Measurements from ENCODE around the gene RC3H1. TPM values are rescaled to one million over a fixed set of nuclear protein-coding genes. Genes with fewer than 3 reads are reported as not detected.

The RC3H1 gene
- total and polyA plus RNA-seq, 2 of the 13 experiments (the other 11 are each of a cell fraction or from before 2014, with no cell fraction given), result 11.2 to 19.6 TPM

- whole genome bisulfite sequencing (ENCODE audit: low lambda C conversion rate), result 67% methylated on average over 3 of the region's 3 CpGs
- Histone ChIP-seq H3K79me2 (ENCODE audit: insufficient read depth, low read length) (no peaks in the 10 kb centered on the region), H3K9me3 (ENCODE audit: low read length) (no peaks in the 10 kb centered on the region), H3K4me1 (ENCODE audit: insufficient read depth, low read length) (no peaks in the 10 kb centered on the region), H2AFZ (ENCODE audit: low read length) (no peak overlapping the region), H3K27me3 (ENCODE audit: control insufficient read depth in 1 of 2, insufficient read depth in 2 of 2, low read length in 2 of 2) (no peaks in the 10 kb centered on the region), H3K36me3 (replicated peaks in 1 of 2; ENCODE audit: control insufficient read depth in 1 of 2, insufficient read depth in 2 of 2, low read length in 2 of 2) (peaks cover 0 to 5% of the 10 kb centered on the region in 2 experiments; a peak in 2 of 5 replicates), H4K20me1 (ENCODE audit: insufficient read depth, low read length) (no peaks in the 10 kb centered on the region), H3K4me2 (ENCODE audit: low read depth, low read length) (no peak overlapping the region), H3K4me3 (replicated peaks in 1 of 3; ENCODE audit: insufficient read depth in 1 of 3, low read depth in 2 of 3, low read length in 3 of 3) (no peak overlapping the region), H3K27ac (ENCODE audit: extremely low read length, insufficient read depth, low read length) (no peak overlapping the region), H3K9ac (ENCODE audit: insufficient read depth, low read depth, low read length) (no peak overlapping the region)
- BruUV-seq (replicated peaks), result no TSS peak
- in situ Hi-C loops (cut with HindIII; ENCODE audit: extremely low pct_ligation_motif_present, low pct_unique_long_range_greater_than_20kb) (no loop called here), intact Hi-C loops (cut with micrococcal nuclease; ENCODE audit: unreplicated experiment) (no loop called here)
- ATAC-seq (no peak), FAIRE-seq (no peak), DNase-seq (ENCODE audit: low spot score) (no peak)
- POLR2A ChIA-PET, result interaction anchor here (1.1 kb wide), 1 partner anchor 33 kb away, joined by 3 read pairs; the partner anchor contains the start of gene ZBTB37
- TF ChIP-seq BCL6 (CRISPR knock-in tag; IDR thresholded peaks at IDR 0.05) (peak; percentile 36; the same call in 1 of the 2 replicates), ERF (CRISPR knock-in tag; IDR thresholded peaks at IDR 0.05) (no peak), ZNF652 (CRISPR knock-in tag; IDR thresholded peaks at IDR 0.05; ENCODE audit: borderline replicate concordance, low read depth) (no peak), ZNF713 (CRISPR knock-in tag; IDR thresholded peaks at IDR 0.05) (no peak), ZNF749 (CRISPR knock-in tag; IDR thresholded peaks at IDR 0.05; ENCODE audit: borderline replicate concordance) (no peak), ZNF567 (CRISPR knock-in tag; IDR thresholded peaks at IDR 0.05; ENCODE audit: borderline replicate concordance) (no peak)
- CTCF ChIA-PET (ENCODE audit: low intra/inter-chr PET ratio, low total read pairs), result no interaction called here
Measured at GRCh38 chr1:173900992-173901391, 121.2 kb downstream of the RC3H1 start.

DNA sequence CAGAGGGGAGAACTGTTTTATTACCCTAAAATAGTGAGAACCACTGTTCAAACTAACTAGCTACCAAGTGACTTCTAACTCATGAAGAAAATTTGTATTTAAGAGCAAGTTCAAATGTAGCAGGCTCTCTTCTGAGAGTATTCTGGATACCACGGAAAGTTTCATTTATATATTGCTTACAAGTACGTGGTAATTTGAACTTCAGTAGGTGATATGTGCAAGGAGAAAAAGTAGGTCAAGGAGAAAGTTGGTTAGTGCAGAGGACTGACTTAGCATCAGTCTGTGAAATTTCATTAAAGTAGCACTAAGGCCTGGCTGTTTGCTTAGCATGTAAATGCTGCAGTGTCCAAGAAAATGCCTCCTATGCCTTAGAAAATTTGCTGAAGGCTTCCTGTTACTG lies 121.7 kb downstream of the RC3H1 start:
- ChIA-PET POLR2A (no interaction called here), CTCF (ENCODE audit: low intra/inter-chr PET ratio, low total read pairs) (no interaction called here)
- H3K27me3 ChIP-seq (ENCODE audit: control insufficient read depth in 1 of 2, insufficient read depth in 2 of 2, low read length in 2 of 2), result no peaks in the 10 kb centered on the region
- FAIRE-seq (no peak), ATAC-seq (no peak), DNase-seq (ENCODE audit: low spot score) (no peak)
- intact Hi-C loops (cut with micrococcal nuclease; ENCODE audit: unreplicated experiment), result no loop called here
- H3K36me3 ChIP-seq (replicated peaks in 1 of 2; ENCODE audit: control insufficient read depth in 1 of 2, insufficient read depth in 2 of 2, low read length in 2 of 2), result peaks cover 0 to 3% of the 10 kb centered on the region in 2 experiments; a peak in 2 of 5 replicates
- no peaks in the 10 kb centered on the region for H4K20me1 ChIP-seq (ENCODE audit: insufficient read depth, low read length)
- in situ Hi-C loops (cut with HindIII; ENCODE audit: extremely low pct_ligation_motif_present, low pct_unique_long_range_greater_than_20kb), result no loop called here
- no peak overlapping the region for H3K9ac ChIP-seq (ENCODE audit: insufficient read depth, low read depth, low read length)
- 95% methylated on average over 2 of the region's 2 CpGs for WGBS (ENCODE audit: low lambda C conversion rate)
- no peaks in the 10 kb centered on the region for H3K79me2 ChIP-seq (ENCODE audit: insufficient read depth, low read length)
- no TSS peak for BruUV-seq (replicated peaks)
- H3K27ac ChIP-seq (ENCODE audit: extremely low read length, insufficient read depth, low read length), result no peak overlapping the region
- no peaks in the 10 kb centered on the region for H3K9me3 ChIP-seq (ENCODE audit: low read length)
- no peak overlapping the region for H3K4me3 ChIP-seq (replicated peaks in 1 of 3; ENCODE audit: insufficient read depth in 1 of 3, low read depth in 2 of 3, low read length in 3 of 3)
- H3K4me1 ChIP-seq (ENCODE audit: insufficient read depth, low read length), result no peaks in the 10 kb centered on the region
- no peak overlapping the region for H3K4me2 ChIP-seq (ENCODE audit: low read depth, low read length)
- H2AFZ ChIP-seq (ENCODE audit: low read length), result no peak overlapping the region
- TF ChIP-seq, protein P1, sequence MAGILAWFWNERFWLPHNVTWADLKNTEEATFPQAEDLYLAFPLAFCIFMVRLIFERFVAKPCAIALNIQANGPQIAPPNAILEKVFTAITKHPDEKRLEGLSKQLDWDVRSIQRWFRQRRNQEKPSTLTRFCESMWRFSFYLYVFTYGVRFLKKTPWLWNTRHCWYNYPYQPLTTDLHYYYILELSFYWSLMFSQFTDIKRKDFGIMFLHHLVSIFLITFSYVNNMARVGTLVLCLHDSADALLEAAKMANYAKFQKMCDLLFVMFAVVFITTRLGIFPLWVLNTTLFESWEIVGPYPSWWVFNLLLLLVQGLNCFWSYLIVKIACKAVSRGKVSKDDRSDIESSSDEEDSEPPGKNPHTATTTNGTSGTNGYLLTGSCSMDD (CRISPR knock-in tag; IDR thresholded peaks at IDR 0.05), result no peak
- TF ChIP-seq ZNF230 (CRISPR knock-in tag; IDR thresholded peaks at IDR 0.05), result no peak
- TF ChIP-seq EEA1 (CRISPR knock-in tag; IDR thresholded peaks at IDR 0.05; ENCODE audit: borderline replicate concordance), result no peak
- TF ChIP-seq ZNF18 (CRISPR knock-in tag; IDR thresholded peaks at IDR 0.05; ENCODE audit: insufficient replicate concordance), result no peak
- TF ChIP-seq NR2C2 (CRISPR knock-in tag; IDR thresholded peaks at IDR 0.05; ENCODE audit: borderline replicate concordance), result no peak
- TF ChIP-seq, protein P2, sequence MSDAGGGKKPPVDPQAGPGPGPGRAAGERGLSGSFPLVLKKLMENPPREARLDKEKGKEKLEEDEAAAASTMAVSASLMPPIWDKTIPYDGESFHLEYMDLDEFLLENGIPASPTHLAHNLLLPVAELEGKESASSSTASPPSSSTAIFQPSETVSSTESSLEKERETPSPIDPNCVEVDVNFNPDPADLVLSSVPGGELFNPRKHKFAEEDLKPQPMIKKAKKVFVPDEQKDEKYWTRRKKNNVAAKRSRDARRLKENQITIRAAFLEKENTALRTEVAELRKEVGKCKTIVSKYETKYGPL (CRISPR knock-in tag; IDR thresholded peaks at IDR 0.05), result no peak
- no peak for TF ChIP-seq CSRNP1 (CRISPR knock-in tag; IDR thresholded peaks at IDR 0.05)
- TF ChIP-seq CCAR2 (optimal IDR thresholded peaks at IDR 0.05; ENCODE audit: low read depth, low read length), result no peak
- TF ChIP-seq JUNB (CRISPR knock-in tag; IDR thresholded peaks at IDR 0.05; ENCODE audit: borderline replicate concordance), result no peak

Measured in HepG2 (cell line).